ENCODE measurements around the gene FAM151A.

Gene FAM151A

GRCh38 chr1:54575605-54576290 is 47.6 kb downstream of the FAM151A start:
- no peak for DNase-seq

- DNase-seq: no peak
Measured at GRCh38 chr1:54575161-54575560, 48.2 kb downstream of the FAM151A start.

GRCh38 chr1:54574158-54574778 is 49.1 kb downstream of the FAM151A start:
- DNase-seq: no peak

GRCh38 chr1:54572542-54572850 is 50.8 kb downstream of the FAM151A start:
- no peak for DNase-seq

GRCh38 chr1:54571803-54572541 is 51.4 kb downstream of the FAM151A start:
- no peak for DNase-seq

- no peak for DNase-seq
Measured at GRCh38 chr1:54571326-54571725, 52.0 kb downstream of the FAM151A start.

GRCh38 chr1:54570161-54570560 is 53.2 kb downstream of the FAM151A start:
- no peak for DNase-seq

- no peak for DNase-seq
Measured at GRCh38 chr1:54569339-54569738, 54.0 kb downstream of the FAM151A start.

GRCh38 chr1:54567961-54568360 is 55.4 kb downstream of the FAM151A start:
- DNase-seq: no peak

GRCh38 chr1:54566438-54567141 is 56.7 kb downstream of the FAM151A start:
- DNase-seq: no peak

GRCh38 chr1:54565113-54565501 is 58.2 kb downstream of the FAM151A start:
- DNase-seq: no peak

GRCh38 chr1:54564312-54565112 is 58.8 kb downstream of the FAM151A start:
- DNase-seq: peak; percentile 7

- no peak for DNase-seq
Measured at GRCh38 chr1:54559771-54560231, 63.5 kb downstream of the FAM151A start.
